Fibroblast of mammary gland (primary cell): ENCODE results near the gene IFNLR1.

Source experiments
- DNase-seq: peaks from one replicate; pipeline ENCODE4 v3.0.0-alpha.2; 2010; ENCODE audit warnings: low read depth
- H3K4me3 ChIP-seq: 2 replicates; pipeline ENCODE4 v1.5.1; 2011; ENCODE audit warnings: low read depth, mild to moderate bottlenecking, low read length, moderate library complexity; ENCODE audit not compliant: control insufficient read depth
- CTCF ChIP-seq: conservative IDR thresholded peaks from 2 replicates; pipeline ENCODE4 v1.5.1; 2011; ENCODE audit warnings: low read depth, low read length, inconsistent platforms; ENCODE audit not compliant: control insufficient read depth, insufficient read depth

IFNLR1 gene

GRCh38 chr1:24108334-24109165, 78.5 kb downstream of the IFNLR1 start:
- H3K4me3 ChIP-seq: no peak overlapping the region
- DNase-seq: peak; percentile 88
- no peak for TF ChIP-seq CTCF

GRCh38 chr1:24107462-24108138, 79.5 kb downstream of the IFNLR1 start:
- peak; percentile 80 for DNase-seq
- H3K4me3 ChIP-seq: no peak overlapping the region
- TF ChIP-seq CTCF: no peak

- no peak for TF ChIP-seq CTCF
- DNase-seq: no peak
- no peak overlapping the region for H3K4me3 ChIP-seq
Measured at GRCh38 chr1:24105368-24106160, 81.5 kb downstream of the IFNLR1 start.

GRCh38 chr1:24104854-24105253, 82.2 kb downstream of the IFNLR1 start:
- no peak for TF ChIP-seq CTCF
- no peak overlapping the region for H3K4me3 ChIP-seq
- DNase-seq: no peak
